Endothelial cell of umbilical vein (primary cell): ENCODE data around the gene SGCD. TPM values are rescaled to one million over a fixed set of nuclear protein-coding genes. Genes with fewer than 3 reads are reported as not detected.

Source experiments
- BruUV-seq: library from RNA; stranded (reverse); fragments of 400-500 nt; replicated peaks from 2 replicates; lab custom pipeline; 2021; lab: Mats Ljungman, UMichigan
- CTCF ChIA-PET: fragments of 300-600, 350-600 bp; sonication (Branson Sonifier 250); formaldehyde crosslinking; loops from one replicate; lab custom pipeline; 2021; ENCODE audit warnings: antibody characterized with exemption, inconsistent platforms; lab: Charles Lee
- POLR2A ChIA-PET: fragments of 300-600, 350-600 bp; sonication (Branson Sonifier 250); formaldehyde crosslinking; loops from one replicate; lab custom pipeline; 2021; ENCODE audit warnings: antibody characterized with exemption, inconsistent platforms; lab: Charles Lee
- DNase-seq: peaks from one replicate; pipeline ENCODE4 v3.0.0-alpha.2; 2011; ENCODE audit warnings: low read depth, low spot score
- FAIRE-seq: peaks from 2 replicates; lab custom pipeline; 2011; peaks lifted over from hg19 to GRCh38; lab: Jason Lieb, UNC
- H2AFZ ChIP-seq: 2 replicates; pipeline ENCODE4 v1.6.0; 2012; ENCODE audit warnings: low read depth, low read length, control low read depth, inconsistent platforms
- H3K27ac ChIP-seq: 2 replicates; pipeline ENCODE4 v1.5.1; 2011; ENCODE audit warnings: low read depth, mild to moderate bottlenecking, control low read depth, low read length, moderate library complexity; ENCODE audit not compliant: insufficient read depth
- H3K27me3 ChIP-seq, 2 experiments: 2 replicates each; pipeline versions ENCODE4 v1.6.0 to v1.6.1; 2011; ENCODE audit warnings: low read length in 2 of 2, mixed read lengths in 1 of 2; ENCODE audit not compliant: control insufficient read depth in 2 of 2, insufficient read depth in 2 of 2
- H3K36me3 ChIP-seq, 2 experiments: 2 replicates in 1 of 2; 3 replicates in 1 of 2; pipeline ENCODE4 v1.5.1; 2011; ENCODE audit warnings: low read length in 2 of 2, mild to moderate bottlenecking in 1 of 2, moderate library complexity in 1 of 2; ENCODE audit not compliant: control insufficient read depth in 2 of 2, insufficient read depth in 2 of 2; ENCODE audit errors: extremely low read depth in 1 of 2
- H3K4me1 ChIP-seq: 3 replicates; pipeline ENCODE4 v1.5.1; 2011; ENCODE audit warnings: mild to moderate bottlenecking, low read length; ENCODE audit not compliant: control insufficient read depth, insufficient read depth; ENCODE audit errors: extremely low read depth
- H3K4me2 ChIP-seq: 2 replicates; pipeline ENCODE4 v1.6.1; 2011; ENCODE audit warnings: low read length, control low read depth, mixed read lengths; ENCODE audit not compliant: insufficient read depth
- H3K4me3 ChIP-seq, 3 experiments: fragments of 200-600 bp in 1 of 3; sonication (generic), shearing (Covaris generic) in 1 of 3; replicated peaks in 1 of 3; 2 replicates each; pipeline ENCODE4 v1.5.1; 2011 to 2016; ENCODE audit warnings: control low read depth in 3 of 3, low read length in 3 of 3, mild to moderate bottlenecking in 2 of 3, inconsistent platforms in 1 of 3, low read depth in 1 of 3, moderate library complexity in 1 of 3; ENCODE audit not compliant: insufficient read depth in 1 of 3
- H3K79me2 ChIP-seq: 2 replicates; pipeline ENCODE4 v1.6.0; 2012; ENCODE audit warnings: low read length, inconsistent platforms; ENCODE audit not compliant: control insufficient read depth, insufficient read depth
- H3K9ac ChIP-seq: replicated peaks from 2 replicates; pipeline ENCODE3; 2011; ENCODE audit warnings: low read length, control low read depth; ENCODE audit not compliant: insufficient read depth; ENCODE audit errors: extremely low read depth
- H3K9me1 ChIP-seq: replicated peaks from 3 replicates; pipeline ENCODE4 v1.6.0; 2011; ENCODE audit warnings: mild to moderate bottlenecking, low read length; ENCODE audit not compliant: control insufficient read depth, insufficient read depth; ENCODE audit errors: extremely low read depth
- H3K9me3 ChIP-seq: replicated peaks from 2 replicates; pipeline ENCODE4 v1.5.1; 2012; ENCODE audit warnings: low read length, inconsistent platforms; ENCODE audit not compliant: control insufficient read depth, insufficient read depth
- H4K20me1 ChIP-seq: replicated peaks from 2 replicates; pipeline ENCODE3; 2011; ENCODE audit warnings: mild to moderate bottlenecking, low read length; ENCODE audit not compliant: control insufficient read depth, insufficient read depth; ENCODE audit errors: extremely low read depth
- EZH2 ChIP-seq: IDR thresholded peaks from 2 replicates; pipeline ENCODE4 v1.6.1; 2012; ENCODE audit warnings: borderline replicate concordance, low read depth, mild to moderate bottlenecking, moderate library complexity, low read length, inconsistent platforms; ENCODE audit not compliant: severe bottlenecking
- FOS ChIP-seq: IDR thresholded peaks from 2 replicates; pipeline ENCODE4 v1.6.1; 2011; ENCODE audit warnings: mild to moderate bottlenecking, low read length, moderate library complexity, borderline replicate concordance; ENCODE audit not compliant: insufficient read depth
- GATA2 ChIP-seq: IDR thresholded peaks from 2 replicates; pipeline ENCODE4 v1.7.0; 2011; ENCODE audit warnings: low read depth, mild to moderate bottlenecking, moderate library complexity, mixed read lengths, low read length; ENCODE audit not compliant: insufficient read length, insufficient read depth
- JUN ChIP-seq: IDR thresholded peaks from 2 replicates; pipeline ENCODE4 v1.6.1; 2011; ENCODE audit warnings: borderline replicate concordance, low read depth; ENCODE audit not compliant: insufficient read length, insufficient read depth
- MYC ChIP-seq: IDR thresholded peaks from one replicate; pipeline ENCODE4 v1.6.1; 2011; ENCODE audit warnings: mild to moderate bottlenecking, low read depth, low read length
- POLR2A ChIP-seq: IDR thresholded peaks from 2 replicates; pipeline ENCODE4 v1.6.1; 2012; ENCODE audit warnings: low read depth, mild to moderate bottlenecking, control low read depth, low read length
- POLR2AphosphoS5 ChIP-seq: IDR thresholded peaks from 2 replicates; pipeline ENCODE4 v1.6.1; 2012; ENCODE audit warnings: low read depth, mild to moderate bottlenecking, control low read depth, low read length, moderate library complexity; ENCODE audit not compliant: insufficient read depth
- dilution Hi-C: fragments of 300-500 bp; cut with MboI; formaldehyde crosslinking; loops from one replicate; pipeline ENCODE4 v1.15.0; 2019; ENCODE audit warnings: low sequenced_read_pairs; ENCODE audit not compliant: extremely low pct_ligation_motif_present
- intact Hi-C: fragments of 100-400 bp; cut with micrococcal nuclease; formaldehyde crosslinking; loops from one replicate; pipeline ENCODE4 v1.10.0; 2022
- polyA plus RNA-seq, 4 experiments: library from polyadenylated mRNA; depleted of rRNA in 3 of 4; stranded (reverse) in 3 of 4; unstranded in 1 of 4; fragments of >200 nt; gene quantifications; 2 replicates each; pipeline versions ENCODE4 v1.2.1 to v1.2.3, GENCODE V29; 2011 to 2012; ENCODE audit warnings: missing spikeins in 1 of 4
- total RNA-seq: library from RNA; stranded (reverse); gene quantifications from 2 replicates; pipeline ENCODE4 v1.2.3, GENCODE V29; 2021
- TF ChIP-seq, protein P1 (sequence below), 2 donors: IDR thresholded peaks; 1 replicate in 1 of 2; 2 replicates in 1 of 2; pipeline ENCODE4 v1.5.1; 2011; ENCODE audit warnings: low read length in 2 of 2, mild to moderate bottlenecking in 2 of 2, moderate library complexity in 2 of 2, control low read depth in 1 of 2, inconsistent platforms in 1 of 2, low read depth in 1 of 2; ENCODE audit not compliant: insufficient read depth in 1 of 2; ENCODE audit errors: extremely low read depth in 1 of 2
- TF ChIP-seq, protein P2 (sequence below): IDR thresholded peaks from 2 replicates; pipeline ENCODE4 v1.6.1; 2011; ENCODE audit not compliant: insufficient read depth, insufficient read length

SGCD gene
- total and polyA plus RNA-seq, 2 donors (not counting 3 experiments of a cell fraction or from before 2014, with no cell fraction given): not detected

DNA sequence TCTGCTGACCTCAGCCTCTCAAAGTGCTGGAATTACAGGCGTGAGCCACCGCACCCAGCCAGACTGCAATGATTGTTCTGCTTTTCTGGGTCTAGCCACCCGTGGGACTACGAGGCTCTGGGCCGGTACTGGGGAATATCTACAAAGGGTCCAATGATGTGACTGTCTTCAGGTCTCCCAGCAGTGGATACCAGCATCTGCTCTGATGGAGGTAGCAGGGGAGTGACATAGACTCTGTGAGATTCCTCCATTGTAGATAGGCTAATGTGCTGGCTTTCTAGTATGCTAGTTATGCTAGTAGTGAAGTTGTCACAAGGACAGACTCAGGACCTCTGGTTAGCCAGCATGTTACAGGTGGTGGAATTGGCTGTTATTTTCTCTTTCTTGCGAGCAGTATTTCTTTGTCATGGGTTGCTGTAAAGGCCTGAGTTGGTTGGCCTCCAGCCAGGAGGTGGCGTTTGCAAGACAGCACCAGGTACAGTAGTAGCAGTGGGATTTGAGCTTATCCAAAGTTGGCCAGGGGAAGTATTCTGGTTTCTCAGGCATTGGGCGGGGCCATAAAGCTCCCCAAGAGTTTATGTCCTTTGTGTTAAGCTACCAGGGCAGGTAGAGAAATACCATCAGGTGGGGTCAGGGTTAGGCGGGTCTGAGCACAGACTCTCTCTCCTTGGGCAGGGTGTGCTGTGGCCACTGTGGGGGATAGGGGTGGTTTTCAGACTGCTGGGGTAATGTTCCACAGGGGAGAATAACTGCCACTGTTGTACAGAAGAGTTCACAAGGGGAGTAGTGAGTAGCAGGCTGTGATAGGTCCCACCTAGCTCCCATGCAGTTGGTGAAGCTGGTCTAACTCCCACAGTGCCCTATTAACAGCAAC, 105.2 kb downstream of the SGCD start:
- Histone ChIP-seq H3K36me3 (no peaks in the 10 kb centered on the region), H3K9ac (no peak overlapping the region), H4K20me1 (no peaks in the 10 kb centered on the region), H3K79me2 (no peaks in the 10 kb centered on the region), H3K4me1 (no peaks in the 10 kb centered on the region), H3K27ac (no peak overlapping the region), H3K27me3 (no peaks in the 10 kb centered on the region), H3K9me1 (no peaks in the 10 kb centered on the region), H3K9me3 (peaks cover 6% of the 10 kb centered on the region), H2AFZ (no peak overlapping the region), H3K4me3 (no peak overlapping the region), H3K4me2 (no peak overlapping the region)
- FAIRE-seq (no peak), DNase-seq (no peak)
- CTCF ChIA-PET: no interaction called here
- POLR2A ChIA-PET: no interaction called here
- no peak for TF ChIP-seq GATA2
- no peak for TF ChIP-seq JUN
- no peak for TF ChIP-seq POLR2A
- no peak for TF ChIP-seq POLR2AphosphoS5
- TF ChIP-seq MYC: no peak
- TF ChIP-seq EZH2: no peak
- TF ChIP-seq, protein P1, sequence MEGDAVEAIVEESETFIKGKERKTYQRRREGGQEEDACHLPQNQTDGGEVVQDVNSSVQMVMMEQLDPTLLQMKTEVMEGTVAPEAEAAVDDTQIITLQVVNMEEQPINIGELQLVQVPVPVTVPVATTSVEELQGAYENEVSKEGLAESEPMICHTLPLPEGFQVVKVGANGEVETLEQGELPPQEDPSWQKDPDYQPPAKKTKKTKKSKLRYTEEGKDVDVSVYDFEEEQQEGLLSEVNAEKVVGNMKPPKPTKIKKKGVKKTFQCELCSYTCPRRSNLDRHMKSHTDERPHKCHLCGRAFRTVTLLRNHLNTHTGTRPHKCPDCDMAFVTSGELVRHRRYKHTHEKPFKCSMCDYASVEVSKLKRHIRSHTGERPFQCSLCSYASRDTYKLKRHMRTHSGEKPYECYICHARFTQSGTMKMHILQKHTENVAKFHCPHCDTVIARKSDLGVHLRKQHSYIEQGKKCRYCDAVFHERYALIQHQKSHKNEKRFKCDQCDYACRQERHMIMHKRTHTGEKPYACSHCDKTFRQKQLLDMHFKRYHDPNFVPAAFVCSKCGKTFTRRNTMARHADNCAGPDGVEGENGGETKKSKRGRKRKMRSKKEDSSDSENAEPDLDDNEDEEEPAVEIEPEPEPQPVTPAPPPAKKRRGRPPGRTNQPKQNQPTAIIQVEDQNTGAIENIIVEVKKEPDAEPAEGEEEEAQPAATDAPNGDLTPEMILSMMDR (IDR thresholded peaks at IDR 0.05; ENCODE audit: extremely low read depth in 1 of 2, insufficient read depth in 1 of 2, low read depth in 1 of 2, low read length in 2 of 2): no peak
- no peak for TF ChIP-seq FOS
- TF ChIP-seq, protein P2, sequence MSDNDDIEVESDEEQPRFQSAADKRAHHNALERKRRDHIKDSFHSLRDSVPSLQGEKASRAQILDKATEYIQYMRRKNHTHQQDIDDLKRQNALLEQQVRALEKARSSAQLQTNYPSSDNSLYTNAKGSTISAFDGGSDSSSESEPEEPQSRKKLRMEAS: no peak
- intact Hi-C loops (no loop called here), dilution Hi-C loops (no loop called here)
- BruUV-seq: no TSS peak
